HG03097 (cell line): Measurements from ENCODE around the gene FN3K.

Experiments used
- ATAC-seq: cut with Tn5 transposase; IDR thresholded peaks from one replicate; pipeline ENCODE4 v1.9.1; 2021; ENCODE audit not compliant: unreplicated experiment, low FRiP score

FN3K gene

DNA sequence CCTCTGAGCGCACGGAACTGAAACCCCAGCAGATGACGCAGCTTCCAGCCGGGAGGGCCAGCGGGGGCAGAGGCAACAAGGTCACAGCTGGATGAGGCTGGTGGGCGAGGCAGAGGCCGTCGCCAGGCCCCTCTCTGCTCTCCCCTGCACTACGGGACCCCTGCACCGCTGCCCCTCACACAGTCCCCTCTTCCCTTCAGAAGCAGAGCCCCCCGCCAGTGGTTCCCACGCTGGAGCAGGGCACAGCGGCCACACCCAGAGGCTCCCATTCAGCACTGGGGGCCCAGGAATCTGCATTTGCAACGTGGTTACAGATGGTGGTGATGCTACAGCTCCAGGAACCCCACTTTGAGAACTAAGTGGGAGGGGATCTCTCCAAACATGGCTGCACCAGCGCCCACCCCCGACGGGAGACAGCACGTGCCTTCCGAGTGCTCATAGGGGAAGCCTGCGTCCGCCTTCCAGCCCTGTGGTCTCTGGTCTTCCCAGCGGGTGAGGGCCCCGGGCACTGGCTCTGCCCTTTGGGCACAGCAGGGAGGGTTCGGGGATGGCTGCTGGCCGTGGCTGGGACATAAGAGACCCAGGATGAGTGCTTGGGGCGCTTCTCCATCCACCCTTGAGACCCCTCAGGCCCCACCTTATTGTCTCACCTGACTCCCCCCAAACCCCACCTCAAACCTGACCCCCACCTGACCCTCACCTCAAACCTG, 32.2 kb upstream of the FN3K start:
- ATAC-seq = no peak

DNA sequence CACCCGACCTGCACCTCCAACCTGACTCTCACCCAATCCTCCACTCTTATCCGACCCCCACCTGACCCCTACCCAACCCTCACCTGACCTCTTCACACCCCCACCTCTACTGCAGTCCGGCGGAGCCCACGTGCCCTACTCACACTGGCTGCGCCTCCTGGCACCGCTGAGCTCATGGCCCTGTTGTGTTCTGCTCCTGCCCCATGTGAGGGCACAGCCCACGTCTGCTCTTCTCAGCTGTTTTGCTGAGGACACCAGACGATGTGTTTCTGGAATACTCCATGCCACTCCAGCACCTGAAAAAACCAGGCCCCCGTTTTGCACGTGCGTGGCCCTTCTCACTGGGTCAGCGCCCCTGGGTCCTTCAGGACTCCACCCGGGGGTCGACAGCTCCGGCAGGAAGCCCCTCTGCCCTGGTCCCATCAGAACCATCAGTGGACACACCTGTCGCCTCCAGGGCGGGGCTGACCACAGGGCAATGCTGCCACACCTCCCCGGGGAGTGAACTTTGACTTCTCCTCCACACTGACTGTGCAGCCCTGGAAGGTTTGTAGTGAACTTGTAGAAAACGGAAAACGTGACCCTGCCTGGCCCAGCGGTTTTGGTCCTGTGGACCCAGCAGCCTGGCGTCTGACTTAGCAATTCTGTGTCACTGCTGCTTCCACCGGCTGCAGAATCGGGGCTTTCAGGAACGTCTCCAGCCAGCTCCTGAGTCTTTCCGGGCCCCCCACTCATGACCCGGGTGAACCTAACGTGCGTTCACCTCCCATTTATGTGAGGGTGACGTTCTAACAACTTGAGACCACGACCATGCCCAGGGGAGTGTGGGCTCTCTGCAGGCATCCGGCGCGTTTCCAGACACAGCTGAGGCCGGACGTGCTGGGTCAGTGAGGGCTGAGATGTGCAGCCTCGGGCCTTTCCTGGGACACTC, 31.2 kb upstream of the FN3K start:
- no peak for ATAC-seq

DNA sequence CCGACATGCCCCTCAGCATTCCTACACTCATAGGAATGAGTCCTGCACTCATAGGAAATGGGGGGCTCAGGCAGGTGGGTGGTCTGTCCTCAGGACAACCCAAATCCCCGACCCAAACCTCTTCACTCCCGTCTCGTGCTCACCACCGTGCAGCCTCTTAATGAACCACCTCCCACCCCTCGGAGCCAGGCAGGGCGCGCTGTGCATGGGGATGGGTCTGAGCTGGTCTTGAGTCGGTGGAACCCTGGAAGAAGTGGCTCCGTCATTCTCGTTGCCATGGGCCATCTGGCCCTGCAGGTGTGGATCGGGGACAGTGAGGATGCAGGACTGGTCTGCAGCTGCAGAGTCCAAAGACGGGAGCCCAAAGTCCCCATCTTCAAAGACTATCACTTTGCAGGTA, 30.5 kb upstream of the FN3K start:
- no peak for ATAC-seq

DNA sequence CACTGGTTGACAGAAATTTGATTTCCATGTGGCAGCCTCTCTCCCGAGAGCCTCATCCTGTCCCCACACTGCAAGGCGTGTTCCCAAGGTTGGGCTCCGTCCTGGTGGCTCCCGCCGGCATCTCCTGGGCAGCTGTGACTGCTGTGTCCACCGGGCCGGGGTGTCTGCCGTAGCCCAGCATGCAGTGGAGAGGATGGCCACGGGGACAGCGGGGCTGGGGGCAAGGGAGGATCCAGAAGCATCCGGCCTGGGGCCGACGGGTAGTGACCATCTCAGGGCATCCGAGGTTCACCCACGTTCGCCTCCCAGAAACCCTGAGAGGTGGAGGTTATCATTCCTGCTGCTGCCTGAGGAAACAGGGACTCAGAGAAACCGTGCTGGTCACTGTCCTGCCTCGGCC, 29.7 kb upstream of the FN3K start:
- ATAC-seq = no peak

DNA sequence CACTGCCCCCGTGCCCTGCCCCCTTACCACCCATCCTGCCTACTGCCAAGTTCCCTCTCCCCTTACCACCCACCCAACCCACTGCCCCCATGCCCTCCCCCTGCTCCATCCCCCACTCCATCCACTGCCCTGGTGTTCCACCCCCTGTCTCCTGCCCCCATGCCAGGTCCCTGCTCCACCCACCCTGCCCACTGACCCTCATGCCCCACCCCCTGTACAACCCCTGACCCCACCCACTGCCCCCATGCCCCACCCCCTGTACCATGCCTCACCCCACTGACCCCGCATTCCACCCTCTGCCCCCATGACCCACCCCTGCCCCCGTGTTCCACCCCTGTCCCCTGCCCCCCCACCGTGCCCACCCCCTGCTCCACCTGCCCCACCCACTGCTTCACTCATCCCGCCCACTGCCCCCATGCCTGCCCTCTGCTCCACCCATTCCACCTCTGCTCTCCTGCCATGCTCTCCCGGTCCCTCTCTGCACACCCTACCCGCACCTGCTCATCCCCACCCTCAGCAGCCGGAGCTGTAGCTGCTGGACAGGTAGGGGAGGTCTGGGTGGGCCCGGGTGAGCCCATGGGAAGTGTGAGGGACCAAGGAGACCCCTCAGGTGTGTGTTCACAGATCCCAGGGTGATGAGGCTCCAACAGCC, 26.3 kb upstream of the FN3K start:
- ATAC-seq = no peak

DNA sequence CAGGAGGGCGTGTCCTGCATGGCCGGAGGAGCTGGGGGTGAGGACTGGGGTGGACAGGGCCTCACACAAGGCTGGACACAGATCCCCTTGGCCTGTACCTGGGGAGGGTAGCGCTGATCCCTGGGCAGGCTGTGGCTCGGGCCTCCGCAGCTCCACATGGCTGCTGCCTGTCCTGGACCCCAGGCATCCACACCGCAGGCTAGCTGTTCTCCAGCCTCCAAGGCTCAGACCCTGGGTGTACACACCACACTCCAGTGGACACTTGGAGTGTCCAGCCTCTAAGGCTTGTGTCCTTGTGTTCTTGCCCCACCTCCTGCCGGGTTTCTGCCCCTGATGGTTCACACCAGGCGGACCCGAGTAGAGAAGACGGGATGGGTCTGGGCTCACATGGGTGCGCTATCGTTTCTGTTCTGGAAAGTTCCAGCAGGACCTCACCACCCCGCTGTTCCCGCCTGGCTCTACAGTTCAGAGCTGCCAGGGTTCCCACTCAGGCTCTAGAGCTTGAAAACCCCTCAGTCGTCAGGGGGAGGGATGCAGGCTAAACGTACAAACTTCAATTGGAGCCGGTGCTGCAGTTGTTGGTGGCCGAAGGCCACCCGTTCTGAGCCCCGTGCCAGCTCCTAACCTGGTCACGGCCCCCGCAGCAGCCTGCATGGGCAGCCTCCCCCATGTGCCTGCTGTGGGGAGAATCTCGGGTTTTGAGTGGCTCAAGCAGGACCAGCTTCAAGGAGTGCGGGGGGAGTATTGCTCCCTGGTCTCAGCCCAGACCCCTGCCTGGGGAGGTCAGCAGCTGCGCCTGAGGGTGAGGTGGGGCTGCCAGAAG, 25.5 kb upstream of the FN3K start:
- ATAC-seq = no peak

DNA sequence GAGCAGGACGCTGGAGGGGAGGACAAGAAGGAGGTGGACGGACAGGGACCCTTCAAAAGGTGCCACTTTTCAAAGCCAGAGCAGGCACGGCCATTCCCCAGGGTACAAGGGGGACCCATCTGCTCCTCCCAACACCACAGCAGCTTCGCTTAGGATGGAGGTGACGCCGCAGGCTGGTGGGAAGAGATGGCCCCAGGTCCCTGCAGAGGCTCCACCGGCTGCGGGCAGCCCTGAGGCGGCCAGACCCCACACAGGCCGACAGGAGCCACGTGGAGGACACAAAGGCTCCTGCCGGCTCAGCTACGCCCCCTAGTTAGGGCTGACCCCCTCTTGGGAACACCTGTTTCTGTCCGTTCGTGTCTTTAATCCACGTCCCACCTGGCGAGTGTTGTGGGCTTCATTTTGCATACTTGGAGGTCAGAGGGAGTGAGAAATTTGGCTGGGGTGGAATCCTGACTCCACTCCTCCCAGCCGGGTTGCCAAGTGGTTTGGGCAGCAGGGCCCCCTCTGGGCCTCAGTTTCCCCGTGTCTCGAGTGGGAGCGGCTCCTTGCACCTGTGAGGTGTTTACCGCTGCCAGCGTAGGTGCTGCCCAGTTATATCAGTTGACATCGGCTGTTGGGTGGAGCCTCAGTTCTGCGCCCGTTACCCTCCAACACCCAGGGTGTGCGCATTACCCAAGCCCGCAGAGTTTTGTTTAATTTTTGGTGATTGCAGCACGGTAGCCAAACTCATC, 24.7 kb upstream of the FN3K start:
- no peak for ATAC-seq

DNA sequence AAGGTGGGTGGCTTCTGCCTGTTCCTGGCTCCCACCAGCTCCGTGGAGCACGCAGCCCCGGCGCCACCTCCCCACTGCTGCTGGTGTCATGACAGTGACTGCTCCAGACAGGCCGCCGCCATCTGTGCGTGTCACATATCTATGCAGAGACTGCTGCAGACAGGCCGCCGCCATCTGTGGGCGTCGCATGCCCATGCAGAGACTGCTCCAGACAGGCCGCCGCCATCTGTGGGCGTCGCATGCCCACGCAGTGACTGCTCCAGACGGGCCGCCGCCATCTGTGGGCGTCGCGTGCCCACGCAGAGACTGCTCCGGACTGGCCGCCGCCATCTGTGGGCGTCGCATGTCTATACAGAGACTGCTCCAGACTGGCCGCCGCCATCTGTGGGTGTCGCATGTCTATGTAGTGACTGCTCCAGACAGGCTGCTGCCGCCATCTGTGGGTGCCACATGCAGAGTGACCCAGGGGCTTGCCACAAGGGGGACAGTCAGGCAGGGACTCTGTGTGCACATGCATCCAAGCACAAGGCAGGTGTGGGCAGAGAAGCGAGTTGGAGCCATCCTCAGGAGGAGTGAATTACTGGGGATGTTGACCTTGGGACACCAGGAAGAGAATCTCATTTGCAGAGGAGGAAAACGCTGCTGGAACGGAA, 22.2 kb upstream of the FN3K start:
- no peak for ATAC-seq

DNA sequence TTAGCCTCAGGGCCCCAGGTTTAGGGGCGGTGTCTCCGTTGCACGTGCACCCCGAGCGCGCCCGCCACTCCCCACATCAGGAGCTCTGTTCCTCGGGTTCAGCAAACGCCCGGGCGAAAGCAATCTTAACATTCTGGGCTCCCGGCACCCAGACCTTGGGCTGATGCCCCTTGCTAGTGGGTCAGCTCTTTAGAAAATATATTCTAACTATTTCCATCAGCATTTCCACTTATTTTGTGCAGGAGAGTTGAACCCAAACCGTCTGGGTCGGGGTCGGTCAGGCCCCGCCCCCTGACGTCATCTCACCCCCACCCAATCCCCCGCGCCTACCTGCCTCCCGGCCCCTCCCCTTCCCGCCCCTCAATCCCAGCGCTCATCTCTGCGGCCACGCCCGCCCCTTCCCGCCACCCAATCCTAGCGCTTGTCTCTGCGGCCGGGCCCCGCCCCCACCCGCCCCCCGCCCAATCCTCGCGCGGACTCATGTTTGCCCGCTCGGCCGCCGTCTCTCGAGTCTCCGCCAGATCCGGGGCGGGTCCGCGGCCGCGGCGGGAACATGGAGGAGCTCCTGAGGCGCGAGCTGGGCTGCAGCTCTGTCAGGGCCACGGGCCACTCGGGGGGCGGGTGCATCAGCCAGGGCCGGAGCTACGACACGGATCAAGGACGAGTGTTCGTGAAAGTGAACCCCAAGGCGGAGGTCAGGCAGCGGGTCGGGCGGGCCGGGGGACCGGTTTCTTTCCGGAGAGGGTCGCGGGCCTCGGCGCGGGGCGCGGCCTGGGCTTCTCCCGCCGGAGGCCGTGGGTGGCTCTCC, 19.0 kb upstream of the FN3K start, which contains the start of gene FN3KRP:
FN3KRP (plus strand) TSS at position 504 of the 808 bp plus-strand sequence; CDS start at position 554, 50 bp downstream.
- peak; percentile 61 for ATAC-seq

DNA sequence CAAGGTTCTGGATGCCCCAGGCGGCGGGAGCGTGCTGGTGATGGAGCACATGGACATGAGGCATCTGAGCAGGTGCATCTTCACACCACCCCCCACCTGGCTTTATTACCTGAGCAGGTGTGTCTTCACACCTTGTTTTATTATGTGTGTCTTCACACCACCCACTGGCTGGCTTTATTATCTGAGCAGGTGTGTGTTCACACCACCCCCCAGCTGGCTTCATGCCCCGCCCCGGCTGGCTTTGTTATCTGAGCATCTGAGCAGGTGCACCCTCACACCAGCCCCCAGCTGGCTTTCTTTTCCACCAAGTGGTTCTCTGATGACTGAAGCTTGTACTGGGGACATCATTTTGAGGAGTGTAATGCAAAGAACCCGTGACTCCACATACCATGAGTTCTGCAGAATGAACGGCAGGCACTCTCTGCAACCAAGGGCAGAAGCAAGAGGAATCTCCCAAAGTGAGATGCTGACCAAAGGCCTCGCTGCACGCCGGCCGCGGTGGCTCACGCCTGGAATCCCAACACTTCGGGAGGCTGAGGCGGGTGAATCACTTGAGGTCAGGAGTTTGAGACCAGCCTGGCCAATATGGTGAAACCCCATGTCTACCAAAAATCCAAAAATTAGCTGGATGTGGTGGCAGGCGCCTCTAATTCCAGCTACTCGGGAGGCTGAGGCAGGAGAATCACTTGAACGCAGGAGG, 16.3 kb upstream of the FN3K start:
- no peak for ATAC-seq

DNA sequence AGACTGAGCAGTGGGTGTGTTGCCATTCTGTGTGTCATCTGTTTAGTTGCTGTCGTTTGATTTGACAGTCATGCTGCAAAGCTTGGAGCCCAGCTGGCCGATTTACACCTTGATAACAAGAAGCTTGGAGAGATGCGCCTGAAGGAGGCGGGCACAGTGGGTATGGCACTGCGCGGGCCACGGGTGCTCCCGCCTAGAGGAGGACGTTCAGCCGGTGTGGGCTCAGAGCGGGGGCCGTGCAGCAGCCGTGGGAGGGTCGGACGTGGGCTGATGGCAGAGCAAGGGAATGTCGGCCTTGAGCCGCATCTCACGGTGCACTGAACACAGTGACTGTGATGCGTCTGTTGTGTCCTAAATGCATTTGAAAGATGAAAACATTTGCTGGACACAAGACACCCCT, 15.2 kb upstream of the FN3K start:
- no peak for ATAC-seq

DNA sequence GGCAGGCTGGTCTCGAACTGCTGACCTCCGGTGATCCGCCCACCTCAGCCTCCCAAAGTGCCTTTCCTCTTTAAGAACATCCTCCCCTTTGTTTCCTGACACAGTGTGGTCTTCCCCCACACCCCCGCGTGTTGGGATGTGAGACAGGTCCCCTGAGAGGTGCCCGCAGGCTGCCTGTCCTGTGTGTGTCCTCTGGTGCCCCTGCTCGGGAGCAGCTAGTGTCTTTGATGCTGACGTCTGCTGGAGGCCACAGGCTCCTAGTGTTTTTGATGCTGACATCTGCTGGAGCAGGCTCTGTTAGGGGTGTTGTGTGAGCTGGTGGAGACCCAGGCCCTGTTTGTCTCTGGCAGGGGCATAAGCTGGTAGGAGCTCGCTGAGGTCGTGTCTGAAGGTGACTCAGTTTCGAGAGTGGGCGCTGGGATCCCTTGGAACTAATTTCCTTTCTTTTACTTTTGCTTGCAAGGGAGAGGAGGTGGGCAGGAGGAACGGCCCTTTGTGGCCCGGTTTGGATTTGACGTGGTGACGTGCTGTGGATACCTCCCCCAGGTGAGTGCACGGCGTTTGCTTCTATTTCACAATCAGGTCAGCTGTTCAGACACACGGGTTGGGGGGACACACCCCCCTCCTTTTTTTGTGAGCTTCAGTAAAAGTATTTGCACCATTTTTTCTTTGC, 12.9 kb upstream of the FN3K start:
- no peak for ATAC-seq

DNA sequence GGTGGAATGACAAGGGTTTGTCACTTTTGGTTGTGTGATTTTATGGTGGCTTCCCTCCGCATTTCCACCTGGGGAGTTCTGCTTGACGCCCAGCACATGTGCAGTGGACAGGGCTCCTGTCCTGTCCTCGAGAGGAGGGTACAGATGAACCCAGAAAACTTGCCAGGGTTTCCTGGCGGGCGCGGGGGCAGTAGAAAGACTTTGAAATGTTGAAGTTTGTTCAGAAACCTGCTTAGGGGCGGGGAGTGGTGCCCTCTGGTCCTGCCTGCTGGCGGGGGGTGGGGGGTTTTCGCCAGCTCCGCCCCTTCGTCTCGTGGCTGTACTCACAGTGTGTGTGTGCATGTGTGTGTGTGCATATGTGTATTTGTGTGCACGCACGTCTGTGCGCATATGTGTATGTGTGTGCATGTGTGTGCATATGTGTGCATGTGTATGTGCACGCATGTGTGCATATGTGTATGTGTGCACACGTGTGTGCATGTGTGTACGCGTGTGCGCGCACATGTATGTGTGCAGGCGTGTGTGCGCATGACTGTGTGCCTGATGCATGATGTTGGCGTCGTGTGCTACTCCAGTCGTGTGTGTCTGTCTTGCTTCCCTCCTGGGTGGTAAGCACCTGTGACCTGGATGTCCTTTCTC, 12.1 kb upstream of the FN3K start:
- no peak for ATAC-seq

DNA sequence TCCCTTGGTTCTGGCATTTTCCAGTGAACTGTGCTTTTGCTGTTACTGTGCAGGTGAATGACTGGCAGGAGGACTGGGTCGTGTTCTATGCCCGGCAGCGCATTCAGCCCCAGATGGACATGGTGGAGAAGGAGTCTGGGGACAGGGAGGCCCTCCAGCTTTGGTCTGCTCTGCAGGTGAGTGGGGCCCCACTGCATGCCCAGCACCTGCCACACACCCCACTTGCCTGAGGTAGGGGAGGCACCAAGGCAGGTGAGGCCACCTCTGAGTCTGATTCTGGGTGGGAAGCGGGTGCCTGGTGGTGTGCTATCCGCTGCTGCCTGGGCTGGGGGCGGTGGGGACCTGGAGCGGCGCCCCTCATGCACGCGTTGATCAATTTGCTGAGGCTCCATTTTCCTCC, 9.0 kb upstream of the FN3K start:
- ATAC-seq = no peak

DNA sequence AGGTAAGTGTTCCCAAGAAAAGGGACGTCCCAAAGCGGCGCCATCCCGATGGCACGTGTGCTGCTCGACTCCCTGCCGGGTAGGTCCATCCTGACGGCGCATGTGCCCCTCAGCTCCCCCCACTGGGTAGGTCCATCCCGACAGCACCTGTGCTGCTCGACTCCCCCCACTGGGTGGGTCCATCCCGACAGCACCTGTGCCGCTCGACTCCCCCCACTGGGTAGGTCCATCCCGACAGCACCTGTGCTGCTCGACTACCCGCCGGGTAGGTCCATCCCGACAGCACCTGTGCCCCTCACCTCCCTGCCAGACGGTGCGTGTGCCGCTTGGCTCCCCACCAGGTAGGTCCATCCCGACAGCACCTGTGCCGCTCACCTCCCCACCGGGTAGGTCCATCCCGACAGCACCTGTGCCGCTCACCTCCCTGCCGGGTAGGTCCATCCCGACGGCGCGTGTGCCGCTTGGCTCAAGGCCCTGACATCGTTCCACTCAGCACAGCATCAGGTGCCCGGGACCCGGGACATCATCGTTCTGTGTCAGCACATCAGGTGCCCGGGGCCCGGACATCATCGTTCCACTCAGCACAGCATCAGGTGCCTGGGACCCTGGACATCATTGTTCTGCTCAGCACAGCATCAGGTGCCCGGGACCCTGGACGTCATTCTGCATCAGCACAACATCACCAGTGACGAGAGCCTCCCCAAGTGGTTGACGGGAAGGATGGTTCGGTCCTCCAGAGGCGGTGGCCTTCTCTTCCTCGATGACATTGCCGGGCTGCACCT, 5.7 kb upstream of the FN3K start:
- no peak for ATAC-seq

DNA sequence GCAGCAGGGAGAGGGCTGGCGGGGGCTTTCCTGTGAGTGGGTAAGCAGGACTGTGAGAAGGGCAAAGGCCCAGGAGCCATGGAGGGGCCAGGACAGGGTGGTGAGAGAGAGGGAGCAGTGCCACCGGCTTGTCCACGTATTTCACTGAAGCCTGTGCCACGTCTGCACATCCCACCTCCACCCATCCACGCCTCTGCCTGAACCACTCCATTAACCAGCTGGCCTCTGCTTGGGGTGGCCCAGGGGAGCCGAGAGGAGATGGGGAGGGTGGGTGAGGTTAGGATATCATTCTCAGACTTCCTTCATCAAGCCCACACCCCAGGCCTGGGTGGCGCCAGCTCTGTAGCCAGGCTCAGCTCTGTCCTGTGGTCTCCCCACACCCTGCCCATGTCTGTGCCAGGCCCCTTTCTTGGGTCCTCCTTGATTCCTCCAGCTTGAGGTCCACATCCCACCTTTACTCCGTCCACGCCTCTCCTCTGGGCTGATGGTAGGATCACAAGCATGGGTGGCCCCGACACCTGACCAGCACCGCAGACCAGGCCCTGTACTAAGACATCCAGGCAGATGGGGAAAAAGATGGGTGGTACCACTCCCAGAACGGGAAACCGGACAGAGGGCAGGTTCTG, 3.2 kb upstream of the FN3K start:
- no peak for ATAC-seq
